SK-N-MC (cell line): ENCODE results near the gene NDUFS5.

ENCODE experiments used
- EZH2 ChIP-seq: fragments of 200-600 bp; sonication (generic); IDR thresholded peaks from one replicate; pipeline ENCODE4 v1.6.1; 2017; ENCODE audit warnings: antibody characterized with exemption
- POLR2AphosphoS5 ChIP-seq: IDR thresholded peaks from 2 replicates; pipeline ENCODE4 v1.6.1; 2012; ENCODE audit warnings: mild to moderate bottlenecking, low read depth, low read length, borderline replicate concordance

DNA sequence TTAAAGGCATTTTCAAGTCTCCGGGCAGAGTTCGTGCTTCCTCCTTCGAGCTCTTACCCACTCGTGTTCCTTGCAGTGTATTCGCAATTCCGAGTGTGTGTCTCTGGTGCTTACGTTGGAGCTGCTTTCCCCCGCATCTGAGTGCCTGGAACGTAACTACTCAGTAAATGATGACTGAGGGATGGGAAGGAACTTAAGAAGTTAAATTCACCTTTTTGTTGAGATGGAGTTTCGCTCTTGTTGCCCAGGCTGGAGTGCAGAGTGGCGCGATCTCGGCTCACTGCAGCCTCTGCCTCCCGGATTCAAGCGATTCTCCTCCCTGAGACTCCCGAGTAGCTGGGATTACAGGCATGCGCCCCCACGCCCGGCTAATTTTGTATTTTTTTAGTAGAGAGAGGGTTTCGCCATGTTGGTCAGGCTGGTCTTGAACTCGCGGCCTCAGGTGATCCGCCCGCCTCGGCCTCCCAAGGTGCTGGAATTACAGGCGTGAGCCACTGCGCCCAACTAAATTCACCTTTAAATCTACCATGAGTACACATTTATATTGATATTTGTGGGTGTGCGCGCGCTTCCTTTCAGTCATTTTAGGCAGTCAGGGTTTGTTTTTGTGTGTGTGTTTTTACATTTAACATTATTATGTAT, 837 bp downstream of the NDUFS5 start:
- TF ChIP-seq EZH2 = no peak
- no peak for TF ChIP-seq POLR2AphosphoS5
